Lower leg skin (tissue), 4 donors: ENCODE measurements around the gene C19orf67. TPM values are rescaled to one million over a fixed set of nuclear protein-coding genes. Genes with fewer than 3 reads are reported as not detected.

ENCODE experiments used
- DNase-seq, 2 donors: peaks; one replicate each; pipeline ENCODE4 v3.0.0-alpha.2; 2019; ENCODE audit warnings: low spot score in 2 of 2
- H3K4me3 ChIP-seq: fragments of 200-600 bp; sonication (generic); 2 replicates; pipeline ENCODE4 v1.5.1; 2017; ENCODE audit warnings: mild to moderate bottlenecking, low read depth; ENCODE audit not compliant: poor library complexity, severe bottlenecking
- CTCF ChIP-seq, 3 donors: fragments of 450-650 bp; IDR thresholded peaks; one replicate each; pipeline ENCODE4 v1.5.1; 2016; ENCODE audit warnings: antibody characterized with exemption in 3 of 3, mild to moderate bottlenecking in 3 of 3, moderate library complexity in 2 of 3
- POLR2A ChIP-seq, 2 donors: fragments of 450-650 bp; IDR thresholded peaks; one replicate each; pipeline ENCODE4 v1.6.1; 2016 to 2017; ENCODE audit warnings: antibody characterized with exemption in 2 of 2, mild to moderate bottlenecking in 1 of 2, moderate library complexity in 1 of 2
- WGBS, 2 donors: methylation state at CpG; one replicate each; pipeline ENCODE4 v1.1.5; 2018; 5-methylcytosine and 5-hydroxymethylcytosine counted together
- intact Hi-C: fragments of 100-400 bp; cut with DNase I; formaldehyde crosslinking; loops from one replicate; pipeline ENCODE4 v1.15.0; 2023; ENCODE audit warnings: low total_unique reads
- total RNA-seq, 4 donors: library from RNA; depleted of rRNA; stranded (reverse); fragments of >200 nt; gene quantifications; one replicate each; pipeline ENCODE4 v1.1.0, GENCODE V29; 2016

C19orf67 gene
- total RNA-seq, 4 donors from 2014 or later = not detected

GRCh38 chr19:14091081-14091812 lies 5.7 kb upstream of the C19orf67 start:
- TF ChIP-seq CTCF (IDR thresholded peaks at IDR 0.05) = no peak
- no peak for TF ChIP-seq POLR2A (IDR thresholded peaks at IDR 0.05)

GRCh38 chr19:14090509-14091080 lies 5.0 kb upstream of the C19orf67 start, which contains the start of gene SAMD1:
SAMD1 (minus strand) TSS chr19:14090751.
- DNase-seq = peak; percentile 87 to 98
- intact Hi-C loops = no loop called here
- 1 to 2% methylated on average over 25 to 51 of the region's 65 CpGs for WGBS, 2 donors
- peak within 1 kb of the TSS; percentile 74 for H3K4me3 ChIP-seq
- TF ChIP-seq CTCF (IDR thresholded peaks at IDR 0.05) (no peak), POLR2A (IDR thresholded peaks at IDR 0.05) (no peak)

More at GRCh38 chr19:14091081-14091812, 5.7 kb upstream of the C19orf67 start:
- DNase-seq = peak in 1 of 2 donors; percentile 55
- 0% methylated on average over 32 to 52 of the region's 72 CpGs for WGBS, 2 donors
- intact Hi-C loops = no loop called here
- H3K4me3 ChIP-seq = peak overlapping the region; percentile 74

GRCh38 chr19:14089662-14090508 lies 4.3 kb upstream of the C19orf67 start:
- TF ChIP-seq POLR2A (IDR thresholded peaks at IDR 0.05) (no peak), CTCF (IDR thresholded peaks at IDR 0.05) (no peak)
- peak in 1 of 2 donors; percentile 89 for DNase-seq
- intact Hi-C loops = no loop called here
- 0 to 1% methylated on average over 3 to 56 of the region's 142 CpGs for WGBS, 2 donors
- H3K4me3 ChIP-seq = peak overlapping the region; percentile 36

DNA sequence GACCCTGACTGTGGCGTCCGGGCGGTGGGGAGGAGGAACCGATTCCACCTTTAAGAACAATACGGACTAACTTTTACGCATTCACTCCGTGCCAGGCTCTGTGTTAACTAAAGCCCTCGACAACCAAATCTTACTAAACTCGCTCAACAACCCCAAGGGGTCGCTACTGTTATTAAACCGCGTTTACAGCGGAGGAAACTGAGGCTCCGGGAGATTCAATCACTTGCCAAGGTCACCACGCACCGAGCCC lies 3.8 kb upstream of the C19orf67 start:
- no peak for DNase-seq
- WGBS, 2 donors = 14 to 19% methylated on average over 14 to 16 of the region's 16 CpGs
- TF ChIP-seq CTCF (IDR thresholded peaks at IDR 0.05) (no peak), POLR2A (IDR thresholded peaks at IDR 0.05) (no peak)
- peak overlapping the region; percentile 16 for H3K4me3 ChIP-seq
- intact Hi-C loops = no loop called here

GRCh38 chr19:14088634-14089411 lies 3.2 kb upstream of the C19orf67 start:
- intact Hi-C loops = no loop called here
- no peak for TF ChIP-seq POLR2A (IDR thresholded peaks at IDR 0.05)
- TF ChIP-seq CTCF (IDR thresholded peaks at IDR 0.05) = no peak
- 83 to 87% methylated on average over 30 of the region's 30 CpGs for WGBS, 2 donors

More at GRCh38 chr19:14088634-14089411, 3.2 kb upstream of the C19orf67 start:
- H3K4me3 ChIP-seq = no peak overlapping the region
- peak in 1 of 2 donors; percentile 86 for DNase-seq
